Fibroblast of the aortic adventitia (primary cell): Measurements from ENCODE around the gene NBEAL2. TPM values are rescaled to one million over a fixed set of nuclear protein-coding genes. Genes with fewer than 3 reads are reported as not detected.

Source experiments
- DNase-seq: peaks from one replicate; pipeline ENCODE4 v3.0.0-alpha.2; 2010; ENCODE audit warnings: low read depth
- H3K4me3 ChIP-seq: 2 replicates; pipeline ENCODE4 v1.5.1; 2011; ENCODE audit warnings: low read depth, mild to moderate bottlenecking, control low read depth, low read length, moderate library complexity
- total RNA-seq: library from RNA; depleted of rRNA; stranded (reverse); fragments of >200 nt; gene quantifications from 2 replicates; pipeline ENCODE4 v1.2.3, GENCODE V29; 2012; ENCODE audit warnings: low replicate concordance
- TF ChIP-seq, protein P1 (sequence below): IDR thresholded peaks from 2 replicates; pipeline ENCODE4 v1.5.1; 2011; ENCODE audit warnings: mild to moderate bottlenecking, low read length, control low read depth, inconsistent platforms; ENCODE audit not compliant: insufficient read depth

NBEAL2 gene
- total RNA-seq, 1 donor = 4.4 TPM

GRCh38 chr3:46986782-46987310 is 7.4 kb downstream of the NBEAL2 start:
- TF ChIP-seq, protein P1, sequence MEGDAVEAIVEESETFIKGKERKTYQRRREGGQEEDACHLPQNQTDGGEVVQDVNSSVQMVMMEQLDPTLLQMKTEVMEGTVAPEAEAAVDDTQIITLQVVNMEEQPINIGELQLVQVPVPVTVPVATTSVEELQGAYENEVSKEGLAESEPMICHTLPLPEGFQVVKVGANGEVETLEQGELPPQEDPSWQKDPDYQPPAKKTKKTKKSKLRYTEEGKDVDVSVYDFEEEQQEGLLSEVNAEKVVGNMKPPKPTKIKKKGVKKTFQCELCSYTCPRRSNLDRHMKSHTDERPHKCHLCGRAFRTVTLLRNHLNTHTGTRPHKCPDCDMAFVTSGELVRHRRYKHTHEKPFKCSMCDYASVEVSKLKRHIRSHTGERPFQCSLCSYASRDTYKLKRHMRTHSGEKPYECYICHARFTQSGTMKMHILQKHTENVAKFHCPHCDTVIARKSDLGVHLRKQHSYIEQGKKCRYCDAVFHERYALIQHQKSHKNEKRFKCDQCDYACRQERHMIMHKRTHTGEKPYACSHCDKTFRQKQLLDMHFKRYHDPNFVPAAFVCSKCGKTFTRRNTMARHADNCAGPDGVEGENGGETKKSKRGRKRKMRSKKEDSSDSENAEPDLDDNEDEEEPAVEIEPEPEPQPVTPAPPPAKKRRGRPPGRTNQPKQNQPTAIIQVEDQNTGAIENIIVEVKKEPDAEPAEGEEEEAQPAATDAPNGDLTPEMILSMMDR = no peak
- no peak overlapping the region for H3K4me3 ChIP-seq

GRCh38 chr3:46987319-46987742 is 7.9 kb downstream of the NBEAL2 start:
- H3K4me3 ChIP-seq = no peak overlapping the region
- TF ChIP-seq, protein P1 = no peak
- DNase-seq = no peak

More at GRCh38 chr3:46986782-46987310, 7.4 kb downstream of the NBEAL2 start:
- no peak for DNase-seq

GRCh38 chr3:46987743-46988401 is 8.4 kb downstream of the NBEAL2 start:
- TF ChIP-seq, protein P1 = no peak
- H3K4me3 ChIP-seq = no peak overlapping the region
- DNase-seq = no peak

GRCh38 chr3:46988616-46989015 is 9.2 kb downstream of the NBEAL2 start:
- TF ChIP-seq, protein P1 = no peak
- no peak overlapping the region for H3K4me3 ChIP-seq
- DNase-seq = no peak

DNA sequence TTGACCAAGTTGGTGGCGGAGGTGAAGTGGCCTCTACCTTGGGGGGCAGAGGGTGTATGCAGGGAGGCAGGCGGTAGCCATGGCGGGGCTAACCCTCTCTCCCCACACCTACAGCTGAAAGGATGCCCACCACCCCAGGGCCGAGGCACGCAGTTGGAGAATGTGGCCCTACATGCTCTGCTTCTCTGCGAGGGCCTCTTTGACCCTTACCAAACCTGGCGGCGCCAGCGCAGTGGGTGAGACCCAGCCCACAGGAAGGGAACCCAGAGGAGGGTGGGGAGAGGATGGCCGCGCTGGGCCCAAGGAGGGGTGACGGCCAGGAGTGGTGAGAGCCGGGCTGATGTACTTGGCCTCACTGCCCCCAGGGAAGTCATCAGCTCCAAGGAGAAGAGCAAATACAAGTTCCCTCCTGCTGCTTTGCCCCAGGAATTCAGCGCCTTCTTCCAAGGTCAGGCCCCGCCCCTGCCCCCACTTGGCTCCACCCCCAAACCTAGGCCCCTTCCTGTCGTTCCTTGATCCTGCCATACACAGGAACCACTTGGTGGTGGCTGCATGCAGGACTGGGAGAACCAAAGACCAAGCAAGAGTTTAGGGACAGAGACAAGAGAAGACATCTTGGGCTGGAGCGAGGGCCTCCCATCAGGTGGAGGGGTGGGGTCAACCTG is 9.8 kb downstream of the NBEAL2 start:
- DNase-seq = no peak
- TF ChIP-seq, protein P1 = no peak
- no peak overlapping the region for H3K4me3 ChIP-seq

DNA sequence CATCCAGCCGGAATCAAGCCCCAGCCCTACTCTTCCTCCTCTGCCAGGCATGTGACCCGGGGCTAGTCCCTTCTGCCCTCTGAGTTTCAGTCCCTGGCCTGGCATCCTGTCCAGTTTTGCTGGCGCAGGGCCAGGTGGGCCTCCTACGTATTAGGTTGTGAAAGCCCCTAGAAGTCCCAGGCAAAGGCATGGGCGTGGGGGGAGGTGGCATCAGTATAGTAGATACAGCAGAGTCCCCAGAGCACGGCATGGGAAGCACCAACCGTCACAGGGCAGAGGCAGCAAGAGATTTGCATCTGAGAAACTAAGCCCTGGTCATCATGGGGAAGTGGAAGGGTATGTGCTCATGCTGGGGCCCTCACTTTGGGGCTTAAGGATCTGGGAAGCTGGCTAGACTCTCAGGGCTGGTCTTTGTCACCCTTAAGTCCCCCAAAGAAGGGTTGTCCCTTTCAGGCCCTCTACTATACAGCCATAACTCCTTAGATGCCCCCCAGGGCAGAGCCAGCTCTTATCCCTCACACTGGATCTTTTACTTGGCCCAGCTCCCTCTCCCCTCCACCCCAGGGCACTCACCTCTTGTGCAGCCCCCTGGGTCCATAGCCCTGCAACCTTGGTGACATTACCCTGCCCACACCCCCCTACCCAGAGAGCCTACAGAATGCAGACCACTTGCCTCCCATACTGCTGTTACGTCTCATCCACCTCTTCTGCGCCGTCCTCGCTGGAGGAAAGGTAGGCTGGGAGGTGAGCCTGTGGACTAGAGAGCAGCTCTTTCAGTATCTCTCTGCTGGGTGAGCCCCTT is 11.3 kb downstream of the NBEAL2 start:
- no peak overlapping the region for H3K4me3 ChIP-seq
- no peak for DNase-seq

More for the DNA sequence above, 11.3 kb downstream of the NBEAL2 start:
- TF ChIP-seq, protein P1 = no peak
